HL-60/S4 treated with phorbol 12-myristate 13-acetate at 8.2 ng/mL for 4 days and 3 days (cell line): ENCODE measurements around the gene ERRFI1.

ENCODE experiments used
- in situ Hi-C: fragments of 300-500 bp; cut with MboI; formaldehyde crosslinking; loops from 2 replicates; pipeline ENCODE4 v1.15.0; 2022; ENCODE audit warnings: low sequenced_read_pairs

ERRFI1 gene

DNA sequence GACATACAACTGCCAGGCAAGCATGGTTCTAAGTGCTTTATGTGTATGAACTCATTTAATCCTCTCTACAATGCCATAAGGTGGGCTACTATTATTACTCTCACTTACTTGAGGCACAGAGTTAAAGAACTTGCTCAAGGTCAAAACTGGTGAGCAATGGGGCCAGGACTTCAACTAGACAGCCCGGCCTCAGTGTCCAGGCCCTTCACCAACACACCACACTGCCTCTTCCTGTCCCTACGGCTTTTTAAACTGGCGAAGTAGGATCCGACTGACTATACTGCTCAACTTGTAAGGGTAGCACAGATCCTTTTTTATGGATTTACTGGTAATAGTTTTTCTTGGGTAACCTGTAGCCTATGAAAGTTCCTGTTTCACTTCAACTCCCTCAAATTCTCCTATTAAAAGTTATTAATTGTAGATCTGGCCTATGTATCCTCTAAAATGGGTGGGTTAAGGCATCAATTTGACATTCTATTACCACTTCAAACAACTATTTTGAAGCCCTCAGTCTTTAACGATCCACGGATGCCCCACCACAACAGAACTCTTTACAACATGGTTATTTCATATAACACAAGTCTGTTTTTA, 4.3 kb downstream of the ERRFI1 start:
- in situ Hi-C loops, result no loop called here

- in situ Hi-C loops, result no loop called here
Measured at GRCh38 chr1:8020032-8020431, 6.1 kb downstream of the ERRFI1 start.

GRCh38 chr1:8019229-8019620, 6.9 kb downstream of the ERRFI1 start:
- in situ Hi-C loops, result loop anchor here (10.0 kb wide), 1 partner anchor 296 kb away; the partner anchor contains the start of gene SLC45A1

DNA sequence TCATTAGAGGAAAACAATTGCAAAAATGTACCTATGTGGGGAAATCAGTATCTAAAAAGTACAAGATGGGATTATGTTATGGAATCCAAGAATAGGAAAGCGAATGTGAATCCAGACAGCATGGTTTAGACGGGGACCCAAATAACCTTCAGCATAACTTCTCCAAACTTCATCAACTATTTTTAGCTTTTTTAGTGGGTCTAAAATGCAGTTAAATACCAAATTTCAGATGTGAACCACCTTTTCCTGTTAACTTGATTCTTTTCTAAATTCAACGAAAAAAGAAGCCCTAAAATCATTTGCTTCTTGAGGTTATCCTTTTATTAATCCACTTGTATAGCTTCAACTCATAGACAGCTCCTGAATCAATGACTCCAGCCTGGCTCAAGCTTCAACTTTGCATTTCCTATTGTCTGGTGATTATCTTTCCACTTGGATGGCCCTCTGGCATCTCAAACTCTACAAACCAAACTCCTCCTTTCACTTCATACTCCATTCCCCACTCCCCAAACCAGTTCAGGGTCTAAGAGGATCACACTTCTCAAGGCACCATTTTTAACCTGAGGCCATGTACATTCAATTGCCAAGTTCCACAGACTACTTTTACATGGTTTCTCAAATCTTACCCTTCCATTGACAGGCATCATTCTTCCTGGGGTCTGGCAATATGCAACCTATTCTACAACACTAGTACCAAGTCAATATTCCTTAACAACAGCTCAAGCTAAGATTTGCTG, 7.4 kb downstream of the ERRFI1 start:
- in situ Hi-C loops, result loop anchor here (10.0 kb wide), 1 partner anchor 296 kb away; the partner anchor contains the start of gene SLC45A1

GRCh38 chr1:8017495-8018197, 8.5 kb downstream of the ERRFI1 start:
- in situ Hi-C loops, result loop anchor here (10.0 kb wide), 1 partner anchor 297 kb away; the partner anchor contains the start of gene SLC45A1

DNA sequence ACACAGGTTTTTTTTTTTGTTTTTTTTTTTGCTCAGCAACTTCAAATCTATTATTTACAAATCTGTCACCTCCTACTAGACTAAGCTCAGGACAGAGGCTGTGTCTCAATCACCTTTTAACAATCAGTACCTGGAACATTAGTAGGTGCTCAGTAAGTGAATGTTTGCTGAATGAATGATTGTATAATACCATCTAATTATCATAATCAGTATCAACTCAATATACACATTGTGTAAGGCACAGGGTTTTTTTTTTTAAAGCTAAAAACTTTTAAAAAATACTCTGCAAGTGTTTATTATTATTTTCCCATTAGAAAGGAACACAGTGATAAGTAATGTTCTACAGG, 9.2 kb downstream of the ERRFI1 start:
- in situ Hi-C loops, result loop anchor here (10.0 kb wide), 1 partner anchor 298 kb away; the partner anchor contains the start of gene SLC45A1

GRCh38 chr1:8016210-8016894, 9.8 kb downstream of the ERRFI1 start:
- in situ Hi-C loops, result loop anchor here (10.0 kb wide), 1 partner anchor 298 kb away; the partner anchor contains the start of gene SLC45A1

GRCh38 chr1:8015809-8016165, 10.3 kb downstream of the ERRFI1 start:
- in situ Hi-C loops, result loop anchor here (10.0 kb wide), 1 partner anchor 299 kb away; the partner anchor contains the start of gene SLC45A1

DNA sequence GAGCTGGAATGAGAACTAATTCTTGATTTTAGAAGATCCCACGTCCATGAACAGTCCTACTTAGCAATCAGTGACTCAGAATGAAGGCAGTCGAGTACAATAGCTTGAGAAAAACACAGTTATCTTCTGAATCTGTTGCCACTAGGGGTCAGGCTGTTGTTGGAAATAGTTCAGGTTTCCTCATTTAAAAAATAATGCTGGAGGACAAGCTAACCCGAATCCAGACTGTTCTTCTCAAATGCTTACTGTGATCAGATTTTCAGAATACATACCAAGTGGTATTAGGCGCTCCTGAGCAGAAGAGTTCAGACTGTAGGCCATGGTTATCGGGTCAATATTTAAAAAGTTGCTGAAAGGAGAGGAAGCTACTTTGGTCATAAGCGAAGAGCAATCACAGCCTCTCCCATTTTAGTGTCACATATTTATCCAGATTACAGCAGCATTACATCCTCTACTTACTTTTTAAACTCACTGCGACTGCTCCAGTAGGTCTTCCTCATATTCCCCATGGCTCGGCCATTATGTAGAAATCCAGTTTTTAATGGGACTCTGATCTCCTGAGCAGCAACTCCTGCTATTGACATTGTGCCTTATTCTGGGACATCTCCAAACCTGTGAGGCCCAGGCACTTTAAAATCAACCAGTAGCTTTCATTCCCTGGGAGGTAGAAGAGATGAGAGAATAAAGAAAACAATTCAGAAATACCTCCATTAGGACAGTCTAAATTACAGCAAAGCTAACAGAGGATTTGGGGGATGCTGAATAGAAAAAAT, 10.9 kb downstream of the ERRFI1 start:
- in situ Hi-C loops, result loop anchor here (10.0 kb wide), 1 partner anchor 300 kb away; the partner anchor contains the start of gene SLC45A1

DNA sequence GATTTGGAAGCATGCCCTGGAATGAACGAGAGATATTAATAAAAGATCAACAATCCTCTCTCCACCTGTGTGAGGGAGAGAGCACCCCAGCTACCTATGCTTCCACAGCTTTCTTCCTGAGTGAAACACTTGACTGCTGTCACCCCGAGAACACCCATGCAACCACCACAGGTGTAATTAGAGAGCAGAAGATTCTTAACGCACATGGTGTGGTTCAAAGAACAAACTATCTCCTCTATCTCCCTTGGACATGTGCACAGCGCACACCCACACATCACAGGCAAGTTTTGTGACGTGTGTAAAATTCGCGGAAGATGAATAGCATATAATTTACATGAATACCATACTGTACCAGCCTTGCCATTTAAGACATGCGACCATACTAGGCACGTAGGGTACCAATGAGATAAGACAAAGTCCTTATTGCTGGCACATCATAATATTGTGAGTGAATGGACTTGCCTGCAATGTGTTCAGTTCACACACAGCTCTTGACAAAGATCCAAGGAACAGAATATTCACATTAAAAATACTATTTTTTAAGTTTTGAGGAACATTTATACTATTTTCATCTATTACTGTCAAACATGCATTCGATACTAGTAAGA, 11.6 kb downstream of the ERRFI1 start:
- in situ Hi-C loops, result loop anchor here (10.0 kb wide), 1 partner anchor 300 kb away; the partner anchor contains the start of gene SLC45A1

- in situ Hi-C loops, result loop anchor here (10.0 kb wide), 1 partner anchor 301 kb away; the partner anchor contains the start of gene SLC45A1
Measured at GRCh38 chr1:8013800-8014199, 12.3 kb downstream of the ERRFI1 start.

DNA sequence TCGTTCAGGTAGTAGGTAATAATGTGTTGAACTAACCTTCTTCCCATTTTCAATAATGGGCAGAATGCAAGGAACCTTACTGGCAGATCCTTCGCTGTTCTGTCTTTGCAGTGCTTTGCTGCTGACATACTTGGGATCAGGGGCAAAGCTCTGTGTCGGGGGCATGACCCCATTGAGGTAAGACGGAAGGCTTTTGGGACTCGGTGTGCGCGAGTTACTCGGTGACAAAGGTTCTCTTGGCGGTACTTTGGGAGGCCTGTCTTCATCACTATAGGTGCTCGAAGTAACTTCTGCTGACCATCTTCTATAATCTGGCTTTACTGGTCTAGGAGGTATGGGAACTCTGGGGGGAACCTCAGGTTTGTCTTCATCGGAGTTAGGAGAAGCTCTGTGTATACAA, 12.7 kb downstream of the ERRFI1 start:
- in situ Hi-C loops, result loop anchor here (10.0 kb wide), 1 partner anchor 301 kb away; the partner anchor contains the start of gene SLC45A1

DNA sequence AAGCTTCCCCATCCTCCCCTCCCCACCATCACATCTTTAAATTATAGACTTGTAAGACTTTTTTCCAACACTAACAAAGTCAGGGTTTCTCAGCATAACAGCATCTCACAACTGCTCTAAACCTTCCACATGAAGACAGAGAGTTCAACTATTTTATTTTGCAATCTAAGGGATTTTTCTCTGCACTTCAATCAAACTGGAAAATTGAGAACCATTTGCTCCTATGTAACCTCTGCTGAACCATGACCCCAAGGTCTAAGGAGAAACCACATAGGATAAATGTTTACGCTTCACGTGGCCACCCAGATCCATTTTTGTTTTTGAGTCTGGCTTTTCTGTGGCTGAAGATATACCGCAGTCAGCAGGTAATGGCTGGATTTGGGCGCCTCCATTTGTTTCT, 13.2 kb downstream of the ERRFI1 start:
- in situ Hi-C loops, result loop anchor here (10.0 kb wide), 1 partner anchor 302 kb away; the partner anchor contains the start of gene SLC45A1

DNA sequence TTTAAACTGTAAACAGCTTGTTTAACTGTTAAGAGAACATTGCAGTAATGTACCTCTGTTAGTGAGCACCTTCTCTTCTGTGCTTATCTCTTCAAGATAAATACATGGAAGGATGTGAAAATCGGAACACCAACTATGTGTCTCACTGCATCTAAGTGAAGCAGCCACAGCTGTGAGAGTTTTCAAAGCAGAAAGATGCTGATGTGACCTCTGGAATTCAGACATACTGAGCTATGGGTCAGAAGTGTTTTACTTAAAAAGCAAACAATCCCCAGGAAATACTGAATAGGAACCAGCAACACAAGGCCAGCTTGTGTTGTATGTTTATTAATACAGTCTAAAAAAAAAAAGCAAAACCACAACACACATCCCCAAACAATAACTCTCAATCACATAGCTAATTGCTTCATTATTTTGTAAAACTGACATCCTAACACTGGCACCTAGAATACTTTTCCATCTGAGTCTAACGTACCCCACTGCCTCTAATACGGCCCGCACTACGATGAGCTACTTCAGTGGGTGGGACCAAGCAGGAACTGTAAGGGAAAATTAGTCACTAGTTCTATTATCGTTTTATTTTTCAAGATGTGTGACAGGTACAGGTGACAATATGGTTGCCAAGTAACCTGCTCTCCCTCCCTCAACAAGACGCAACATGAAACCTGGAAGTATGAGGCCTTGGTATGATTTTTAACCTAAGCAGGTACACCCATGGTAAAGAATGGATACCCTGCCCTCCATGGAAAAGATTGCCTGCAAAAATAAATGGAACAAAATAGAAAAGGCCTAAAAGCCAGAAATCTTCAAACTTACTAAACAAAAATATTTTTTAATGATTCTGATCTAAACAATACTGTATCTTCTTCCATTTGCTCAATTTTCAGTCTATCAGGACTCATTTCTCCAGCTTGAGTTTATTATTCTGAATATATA, 13.9 kb downstream of the ERRFI1 start:
- in situ Hi-C loops, result loop anchor here (10.0 kb wide), 1 partner anchor 303 kb away; the partner anchor contains the start of gene SLC45A1

- in situ Hi-C loops, result loop anchor here (10.0 kb wide), 1 partner anchor 304 kb away; the partner anchor contains the start of gene SLC45A1
Measured at GRCh38 chr1:8011016-8011415, 15.1 kb downstream of the ERRFI1 start.

- in situ Hi-C loops, result loop anchor here (10.0 kb wide), 1 partner anchor 305 kb away; the partner anchor contains the start of gene SLC45A1
Measured at GRCh38 chr1:8010080-8010664, 15.9 kb downstream of the ERRFI1 start.
